Measurements from ENCODE around the gene CTSE.
"Not testable (repeated sequence)": the region's sequence is repeated elsewhere in the genome, so short reads cannot be mapped to it uniquely, and the experiment has no call there.

The CTSE gene

DNA sequence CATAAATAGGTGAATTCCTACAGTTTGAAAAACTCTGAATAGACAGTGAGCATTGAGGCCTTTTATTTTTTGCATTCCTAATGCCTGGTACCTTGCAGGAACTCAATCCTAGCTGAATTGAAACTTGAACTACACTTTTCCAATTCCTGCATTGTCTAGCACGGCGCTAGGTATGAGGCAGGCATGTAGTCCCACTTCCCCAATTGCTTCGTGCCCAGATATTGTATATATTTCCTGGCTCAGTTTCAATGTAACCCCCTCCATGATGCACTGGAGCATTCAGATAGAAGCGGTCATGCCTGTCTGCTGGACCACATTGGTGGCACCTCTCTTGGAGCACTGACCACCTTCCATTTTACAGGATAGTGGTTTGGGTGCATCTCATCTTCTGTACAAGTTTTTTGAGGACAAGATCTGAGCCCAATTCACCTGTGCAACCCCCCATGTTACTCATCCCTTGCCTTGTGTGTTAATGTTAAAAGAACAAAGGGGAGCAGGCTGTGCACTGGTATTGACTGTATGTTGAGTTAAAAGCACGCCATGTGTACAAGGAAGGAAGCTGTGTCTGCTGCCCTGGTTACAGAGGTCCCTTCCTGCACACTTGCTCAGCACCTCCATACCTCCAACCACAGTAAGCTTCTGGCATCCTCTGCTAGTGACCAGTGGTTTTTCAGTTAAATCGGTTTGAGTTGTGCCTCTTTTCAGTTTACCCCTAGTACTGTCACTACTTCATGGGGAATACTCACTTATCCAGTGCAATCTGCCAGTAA lies 10.5 kb downstream of the CTSE start:
- DNase-seq = no peak

DNA sequence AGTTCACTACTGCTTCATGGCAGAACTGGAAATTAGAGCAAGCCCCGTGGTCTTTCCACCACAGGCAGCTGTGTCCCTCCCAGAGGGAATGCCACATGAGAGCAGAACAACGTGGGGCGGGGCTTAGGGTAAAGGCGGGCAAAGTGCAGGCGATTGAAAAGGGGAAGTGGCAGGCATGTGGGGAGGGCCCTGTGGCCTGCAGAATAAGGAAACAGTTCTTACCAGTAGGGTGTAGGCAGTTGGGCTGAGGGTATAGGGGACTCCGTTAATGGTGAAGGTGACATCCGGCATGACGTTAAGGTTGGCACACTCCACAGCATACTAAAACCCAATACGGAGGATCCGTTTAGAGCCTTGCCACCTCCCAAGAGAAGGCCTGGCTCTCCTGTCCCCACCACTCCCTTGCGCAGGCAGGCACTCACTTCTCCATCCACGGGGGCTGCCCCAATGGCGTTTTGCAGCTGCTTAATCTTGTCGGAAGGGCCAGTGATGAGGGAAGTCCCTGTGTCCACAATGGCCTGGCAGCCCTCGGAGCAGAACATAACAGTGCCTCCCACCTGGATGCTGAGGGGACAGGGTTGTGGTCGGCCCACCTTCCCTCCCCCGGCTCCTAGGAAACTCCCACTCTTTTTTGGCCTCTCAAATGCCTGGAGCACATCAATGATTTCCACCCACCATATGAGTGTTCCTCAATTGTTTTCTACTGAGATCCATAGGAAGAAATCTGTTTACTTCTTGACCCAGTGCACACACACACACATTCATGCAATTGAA lies 11.4 kb downstream of the CTSE start:
- DNase-seq = no peak

DNA sequence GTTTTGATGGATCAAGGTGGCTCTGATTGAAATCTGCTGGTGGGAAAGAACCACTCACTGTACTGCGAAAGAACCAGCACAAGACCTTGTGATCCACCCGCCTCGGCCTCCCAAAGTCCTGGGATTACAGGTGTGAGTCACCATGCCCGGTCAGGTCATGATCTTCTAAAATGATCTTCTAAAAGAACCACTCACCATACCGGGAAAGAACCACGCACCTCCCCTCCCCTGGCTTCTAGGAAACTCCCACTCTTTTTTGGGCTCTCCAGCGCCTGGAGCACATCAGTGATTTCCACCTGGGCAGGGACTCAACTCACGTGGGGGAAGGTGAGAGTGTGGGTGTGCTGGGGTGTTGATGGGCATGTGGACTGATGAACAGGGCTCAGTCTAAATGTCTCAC lies 12.6 kb downstream of the CTSE start:
- no peak for DNase-seq

DNA sequence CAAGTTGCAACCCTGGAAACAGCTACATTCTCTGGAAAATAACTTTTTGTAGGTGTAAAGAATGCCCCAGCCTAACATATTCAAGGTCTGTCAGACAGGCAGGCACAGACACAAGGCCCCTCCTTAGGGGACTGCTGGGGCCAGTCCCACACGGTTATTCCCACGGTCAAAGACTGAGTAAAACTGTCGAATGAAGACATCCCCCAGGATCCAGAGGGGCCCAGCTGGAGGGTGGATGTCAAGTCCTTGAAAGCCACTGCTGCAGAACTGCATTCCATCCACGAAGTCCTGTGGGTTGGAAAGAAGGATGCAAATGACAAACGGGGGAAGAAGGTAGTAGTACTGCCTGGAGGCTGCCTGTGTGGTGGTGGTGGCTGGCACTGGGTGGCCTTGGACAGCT lies 13.6 kb downstream of the CTSE start:
- DNase-seq = no peak

GRCh38 chr1:206006946-206007345 lies 16.7 kb downstream of the CTSE start:
- DNase-seq = no peak

DNA sequence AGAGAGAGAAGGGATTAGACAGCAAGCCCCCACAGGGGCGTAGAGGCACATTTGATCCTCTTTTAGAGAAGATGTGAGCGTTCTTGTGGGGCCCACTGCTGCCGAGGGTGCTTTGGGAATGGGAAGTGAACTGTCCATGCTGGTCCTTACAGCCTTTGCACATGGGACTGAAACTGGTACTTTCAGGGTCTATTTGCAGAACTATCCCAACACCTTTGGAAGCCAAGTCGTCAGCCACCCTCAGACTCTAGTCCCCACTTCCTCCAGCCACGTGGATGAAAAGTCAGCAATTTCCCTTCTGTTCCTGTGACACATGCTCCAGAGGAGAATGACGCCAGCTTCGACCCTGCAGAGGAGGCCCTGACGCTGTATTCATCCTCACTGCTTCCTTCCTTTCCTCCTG lies 17.9 kb downstream of the CTSE start:
- DNase-seq = no peak

DNA sequence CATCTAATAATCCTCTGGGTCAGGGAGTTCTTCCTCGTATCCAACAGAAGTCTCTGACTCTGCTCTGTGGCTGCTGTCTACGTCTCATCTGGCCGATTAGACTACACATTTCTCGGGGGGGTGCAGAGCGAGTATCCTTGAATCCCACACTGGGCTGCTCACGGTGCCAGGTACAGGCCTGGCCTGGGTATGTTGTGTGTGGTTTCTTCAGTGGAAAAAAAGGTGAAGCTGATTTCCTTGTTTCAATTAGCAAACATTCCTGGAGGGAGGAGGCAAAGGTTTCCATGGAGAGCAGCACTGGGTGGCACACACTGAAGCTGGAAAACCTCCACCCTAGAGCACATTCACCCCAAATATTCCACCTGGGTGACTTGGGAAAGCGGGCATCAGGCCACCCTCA lies 18.5 kb downstream of the CTSE start:
- DNase-seq = no peak

GRCh38 chr1:206004826-206005225 lies 18.9 kb downstream of the CTSE start:
- DNase-seq = peak; percentile 29

DNA sequence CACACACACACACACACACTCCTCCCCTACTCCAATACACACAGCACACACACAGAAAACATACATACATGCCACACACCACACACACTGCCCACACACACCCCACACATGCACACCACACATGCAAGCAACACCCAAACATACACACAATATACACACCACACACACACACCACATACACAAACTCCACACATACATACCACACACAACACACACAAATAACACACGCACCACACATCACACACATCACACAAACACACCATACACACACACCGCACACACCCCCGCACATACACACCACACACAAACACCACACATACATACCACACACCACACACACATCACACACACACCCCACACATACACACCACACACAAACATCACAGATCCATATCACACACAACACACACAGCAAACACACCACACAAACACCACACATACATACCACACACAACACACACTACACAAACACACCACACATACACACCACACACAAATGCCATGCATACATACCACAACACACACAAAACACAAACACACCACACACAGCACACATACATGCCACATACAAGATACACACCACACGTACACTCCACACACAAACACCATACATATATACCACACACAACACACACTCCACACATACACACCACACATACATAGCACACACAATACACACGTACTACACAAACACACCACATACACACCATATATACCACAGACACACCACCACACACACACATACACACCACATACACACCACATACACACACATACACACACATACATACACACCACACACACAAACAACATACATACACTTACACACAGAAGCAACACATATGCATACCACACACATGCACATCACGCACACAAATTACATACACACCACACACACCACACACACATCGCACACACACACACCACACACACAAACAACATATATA lies 19.6 kb downstream of the CTSE start:
- DNase-seq = no peak

DNA sequence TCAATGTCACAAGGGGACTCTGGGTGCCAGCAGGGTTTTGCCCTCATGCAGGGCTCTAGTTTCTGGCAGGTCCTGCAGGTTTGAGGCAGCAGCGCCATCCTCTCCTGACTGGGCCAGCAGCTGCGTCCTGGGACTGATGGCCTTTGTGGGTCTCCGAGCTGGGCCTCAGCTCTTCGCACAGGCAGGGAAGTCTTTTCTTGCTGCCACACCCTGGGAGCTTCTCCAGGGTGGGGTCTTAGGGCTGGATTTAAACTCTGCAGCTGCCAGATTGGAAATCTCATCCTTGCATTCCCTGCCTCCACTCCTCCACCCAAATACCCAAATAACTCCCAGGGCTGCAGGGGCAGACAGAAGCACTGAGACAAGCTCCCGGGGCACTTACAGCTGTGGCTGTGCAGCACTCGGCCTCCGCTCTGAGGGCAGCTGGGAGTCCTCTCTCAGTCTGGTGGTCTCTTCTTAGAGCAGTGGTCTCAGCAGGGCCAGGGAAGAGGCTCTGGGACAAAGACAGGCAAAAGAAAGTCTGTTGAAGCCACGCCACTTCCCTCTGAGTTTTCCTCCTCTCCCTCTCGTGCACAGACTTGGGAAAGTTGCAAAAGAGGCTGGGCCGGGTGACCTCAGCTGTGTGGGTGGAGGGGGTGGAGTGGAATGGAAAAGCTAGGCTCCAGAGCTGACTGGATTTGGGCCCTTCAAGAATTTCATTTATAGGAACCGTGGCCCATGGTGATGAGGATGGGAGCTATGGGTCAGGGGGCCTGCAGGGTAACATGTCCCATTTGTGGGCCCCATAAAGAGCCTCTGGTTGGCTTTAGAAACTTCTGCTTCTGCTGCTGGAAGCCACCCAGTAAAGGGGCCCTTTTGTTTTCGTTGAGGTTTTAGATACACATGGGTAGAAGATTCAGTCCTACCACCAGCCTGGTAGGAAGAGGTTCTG lies 20.6 kb downstream of the CTSE start, which contains the start of gene RAB7B:
RAB7B (minus strand) TSS at position 525 of the 931 bp plus-strand sequence. CDS start 9,260 bp downstream, outside the sequence.
- no peak for DNase-seq

DNA sequence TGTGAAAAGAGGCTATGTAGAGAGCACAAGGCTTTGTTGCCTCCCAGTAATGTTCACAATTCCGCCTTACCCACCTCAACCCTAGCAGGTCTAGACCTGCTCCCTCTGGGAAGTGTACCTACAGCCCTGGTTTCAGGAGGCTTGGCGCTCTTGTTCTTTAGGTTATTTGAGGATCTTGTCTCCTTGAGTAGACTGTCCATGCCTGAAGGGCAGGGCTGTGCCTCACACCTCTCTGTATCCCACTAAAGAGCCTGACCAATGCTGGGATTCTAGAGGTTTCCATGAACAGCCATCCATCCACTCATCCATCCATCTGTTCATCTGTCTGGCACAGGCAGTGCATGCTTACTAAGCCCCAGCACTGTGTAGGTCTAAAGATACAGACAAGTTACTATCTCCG lies 21.5 kb downstream of the CTSE start:
- DNase-seq = no peak

DNA sequence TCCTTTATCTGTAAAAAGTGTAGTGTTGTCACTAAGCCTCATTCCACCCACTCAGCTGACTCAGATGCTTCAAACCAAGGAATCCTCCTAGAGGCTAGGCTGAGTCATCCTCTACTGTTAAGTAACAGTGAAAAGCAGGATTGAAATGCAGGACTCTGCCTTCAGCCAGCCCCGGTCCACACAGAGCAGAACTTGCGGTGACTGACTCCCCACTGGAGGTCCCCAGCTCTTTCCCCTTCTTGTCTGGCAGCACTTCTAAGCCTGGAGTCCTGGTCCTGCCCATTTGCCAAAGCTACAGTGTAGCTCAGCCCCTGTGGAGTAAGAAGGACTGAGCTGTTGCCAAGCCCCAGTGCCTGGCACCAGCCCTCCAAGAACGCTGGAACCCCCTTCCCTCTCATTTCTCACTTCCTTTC lies 22.2 kb downstream of the CTSE start:
- no peak for DNase-seq

GRCh38 chr1:206000641-206001339 lies 22.9 kb downstream of the CTSE start:
- no peak for DNase-seq

- no peak for DNase-seq
Measured at GRCh38 chr1:205998457-205999241, 25.0 kb downstream of the CTSE start.

DNA sequence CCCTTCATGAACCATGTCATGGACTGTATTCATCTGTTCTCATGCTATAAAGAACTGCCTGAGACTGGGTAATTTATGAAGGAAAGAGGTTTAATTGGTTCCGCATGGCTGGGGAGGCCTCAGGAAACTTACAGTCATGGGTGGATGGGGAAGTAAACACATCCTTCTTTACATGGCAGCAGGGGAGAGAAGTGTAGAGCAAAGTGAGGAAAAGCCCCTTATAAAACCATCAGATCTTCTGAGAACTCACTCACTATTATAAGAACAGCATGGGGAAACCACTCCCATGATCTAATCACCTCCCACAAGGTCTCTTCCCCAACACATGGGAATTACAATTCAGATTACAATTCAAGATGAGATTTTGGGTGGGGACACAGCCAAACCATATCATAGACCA lies 27.1 kb downstream of the CTSE start:
- not testable (repeated sequence) for DNase-seq

DNA sequence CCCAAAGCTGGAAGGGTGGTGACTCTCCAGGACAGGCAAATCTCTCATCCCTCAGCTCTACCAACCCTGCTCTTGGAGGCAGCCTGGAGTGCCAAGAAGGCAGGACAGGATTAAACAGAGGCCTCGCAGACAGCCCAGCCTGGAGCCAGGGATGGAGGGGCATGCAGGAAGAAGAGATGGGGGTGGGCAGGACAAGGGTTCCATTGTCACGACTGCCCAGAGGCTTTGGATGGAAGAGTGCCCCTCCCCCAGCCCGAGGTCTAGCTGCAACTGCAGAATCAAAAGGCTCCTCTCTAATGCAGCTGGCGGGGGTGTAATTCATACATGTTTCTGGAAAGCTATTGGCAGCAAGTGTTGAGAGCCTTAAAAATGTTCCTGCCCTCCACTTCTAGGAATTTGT lies 29.3 kb downstream of the CTSE start:
- no peak for DNase-seq

DNA sequence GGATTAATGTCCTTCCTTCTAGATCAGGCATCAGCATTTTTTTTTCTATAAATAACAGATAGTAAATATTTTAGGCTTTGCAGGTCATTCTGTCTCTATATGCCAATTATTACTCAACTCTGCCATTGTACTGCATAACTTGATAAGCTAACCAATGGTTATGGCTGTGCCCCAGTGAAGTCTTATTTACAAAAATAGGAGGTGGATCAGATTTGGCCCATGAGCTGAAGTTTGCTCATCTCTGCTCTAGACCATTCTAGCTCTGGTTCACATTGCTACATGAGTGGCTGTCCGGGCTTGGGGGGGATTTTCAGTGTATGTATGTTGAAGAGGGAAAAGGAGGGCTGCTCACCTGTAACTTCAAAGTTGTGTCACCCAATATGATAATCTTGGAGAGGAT lies 30.6 kb downstream of the CTSE start:
- no peak for DNase-seq

GRCh38 chr1:205992218-205992882 lies 31.3 kb downstream of the CTSE start:
- no peak for DNase-seq

DNA sequence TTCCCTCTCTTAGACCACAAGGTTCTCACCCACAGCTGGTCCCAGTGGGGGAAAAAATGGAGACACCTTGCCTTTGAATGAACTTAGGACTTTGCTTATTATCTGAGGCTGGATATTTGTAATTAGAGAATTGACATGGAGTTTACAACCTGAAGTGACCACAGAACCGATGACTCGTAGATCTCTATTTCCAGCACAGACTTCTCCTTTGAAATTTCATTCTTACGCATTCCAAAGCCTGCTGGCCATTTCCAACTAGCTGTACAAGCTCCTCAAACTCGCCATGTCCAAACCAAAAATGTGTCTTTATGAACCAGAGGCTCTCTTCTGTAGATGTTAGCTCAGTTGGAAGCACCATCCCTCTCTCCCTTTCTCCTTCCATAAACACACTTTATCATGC lies 32.5 kb downstream of the CTSE start:
- no peak for DNase-seq

DNA sequence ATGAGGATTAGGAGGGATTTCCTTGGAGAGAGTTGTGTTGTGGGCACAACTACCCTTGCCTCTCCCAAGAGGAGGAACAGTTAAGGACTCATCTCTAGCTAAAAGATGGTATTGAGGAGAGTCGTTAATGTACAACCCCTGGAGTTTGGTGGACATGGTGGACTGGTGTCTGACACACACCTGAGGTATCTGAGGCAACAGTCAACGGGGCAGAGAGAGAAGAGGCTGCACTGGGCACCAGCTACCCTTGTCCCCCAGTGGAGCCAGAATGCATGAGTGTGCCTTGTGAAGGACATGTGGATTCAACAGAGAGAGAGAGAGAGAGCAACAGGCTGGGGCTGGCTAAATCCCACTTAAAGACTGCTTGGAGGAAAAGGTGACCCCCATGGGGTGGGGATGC lies 33.5 kb downstream of the CTSE start:
- DNase-seq = no peak

Data from NCI-H1092 (cell line).